DND-41 (cell line): ENCODE results near the gene ERC2.

Source experiments
- ATAC-seq: fragments of 200-7000 bp; cut with Tn5 transposase; 3 replicates; pipeline ENCODE4 v1.9.1; 2021; ENCODE audit warnings: low read depth; ENCODE audit not compliant: insufficient read depth
- DNase-seq: peaks from one replicate; pipeline ENCODE4 v3.0.0-alpha.2; 2020
- H2AFZ ChIP-seq: 2 replicates; pipeline ENCODE4 v1.6.0; 2012; ENCODE audit warnings: low read depth, low read length
- H3K27ac ChIP-seq: 2 replicates; pipeline ENCODE4 v1.5.1; 2012; ENCODE audit warnings: low read length, inconsistent platforms
- H3K27me3 ChIP-seq: fragments of 200-600 bp; sonication (generic); 2 replicates; pipeline ENCODE4 v1.6.0; 2012; ENCODE audit warnings: low read length, mild to moderate bottlenecking, inconsistent platforms; ENCODE audit not compliant: insufficient read depth, poor library complexity
- H3K36me3 ChIP-seq: 2 replicates; pipeline ENCODE4 v1.5.1; 2012; ENCODE audit warnings: low read length, inconsistent platforms; ENCODE audit not compliant: insufficient read depth
- H3K4me1 ChIP-seq: 2 replicates; pipeline ENCODE4 v1.5.1; 2012; ENCODE audit warnings: mild to moderate bottlenecking, low read length; ENCODE audit not compliant: insufficient read depth
- H3K4me2 ChIP-seq: 2 replicates; pipeline ENCODE4 v1.6.0; 2012; ENCODE audit warnings: mild to moderate bottlenecking, moderate library complexity, low read length, inconsistent platforms; ENCODE audit not compliant: insufficient read depth
- H3K4me3 ChIP-seq, 2 experiments: fragments of 200-600 bp in 1 of 2; shearing (Covaris generic) in 1 of 2; 2 replicates each; pipeline ENCODE4 v1.5.1; 2012 to 2016; ENCODE audit warnings: inconsistent platforms in 2 of 2, low read length in 2 of 2, mild to moderate bottlenecking in 2 of 2, low read depth in 1 of 2, moderate library complexity in 1 of 2
- H3K79me2 ChIP-seq: 2 replicates; pipeline ENCODE4 v1.6.0; 2012; ENCODE audit warnings: low read length, inconsistent platforms; ENCODE audit not compliant: insufficient read depth
- H3K9ac ChIP-seq: 2 replicates; pipeline ENCODE4 v1.6.0; 2012; ENCODE audit warnings: low read depth, mild to moderate bottlenecking, inconsistent platforms, low read length, moderate library complexity
- H3K9me3 ChIP-seq: 2 replicates; pipeline ENCODE4 v1.5.1; 2012; ENCODE audit warnings: low read length, moderate library complexity, mild to moderate bottlenecking, inconsistent platforms; ENCODE audit not compliant: insufficient read depth, severe bottlenecking
- H4K20me1 ChIP-seq: 2 replicates; pipeline ENCODE4 v1.6.0; 2012; ENCODE audit warnings: low read length; ENCODE audit not compliant: insufficient read depth
- EZH2 ChIP-seq: IDR thresholded peaks from 3 replicates; pipeline ENCODE4 v1.6.1; 2012; ENCODE audit warnings: borderline replicate concordance, low read depth, mild to moderate bottlenecking, moderate library complexity, low read length, inconsistent platforms; ENCODE audit not compliant: severe bottlenecking
- TF ChIP-seq, protein P1 (sequence below): IDR thresholded peaks from 2 replicates; pipeline ENCODE4 v1.5.1; 2012; ENCODE audit warnings: borderline replicate concordance, low read length, moderate library complexity, mild to moderate bottlenecking; ENCODE audit not compliant: poor library complexity, severe bottlenecking; ENCODE audit errors: extremely low read depth

The ERC2 gene

DNA sequence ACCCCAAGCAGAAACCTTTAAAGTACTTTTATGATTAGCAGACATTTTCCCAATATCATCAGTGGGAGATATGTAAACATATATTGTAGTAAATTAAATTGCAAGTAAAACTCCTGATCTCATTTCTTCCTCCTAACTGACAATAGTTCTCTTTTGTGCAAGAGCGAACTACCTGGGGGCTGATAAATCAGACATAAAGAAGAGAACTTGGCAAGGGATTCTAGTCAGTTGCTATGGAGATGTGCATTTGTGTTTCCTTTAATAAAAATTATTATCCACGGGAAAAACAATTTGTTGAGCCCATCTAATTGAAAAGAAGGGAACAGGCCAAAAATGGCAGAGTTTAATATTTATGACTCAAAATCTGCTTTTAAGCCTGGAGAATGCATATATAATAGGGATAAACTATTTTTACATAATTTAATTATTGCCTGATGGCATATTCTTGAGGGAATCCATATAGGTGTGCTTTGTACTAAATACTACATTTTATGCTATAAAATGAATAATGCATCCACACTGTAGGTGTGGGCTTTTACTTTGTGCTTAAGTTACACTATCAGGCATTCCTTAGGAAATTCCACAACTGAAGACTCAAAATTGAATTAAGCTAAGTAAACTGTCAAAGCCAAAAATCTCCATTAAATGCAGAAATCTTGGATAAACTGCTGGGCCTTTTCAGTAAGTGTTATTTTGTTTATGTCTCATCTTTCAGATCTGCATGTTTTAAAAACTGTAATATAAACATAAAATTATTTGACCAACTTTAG lies 258.1 kb downstream of the ERC2 start:
- Histone ChIP-seq H3K4me1 (no peaks in the 10 kb centered on the region), H3K9ac (no peak overlapping the region), H3K9me3 (no peaks in the 10 kb centered on the region), H3K4me3 (no peak overlapping the region), H3K4me2 (no peak overlapping the region), H3K79me2 (no peaks in the 10 kb centered on the region), H3K27ac (no peak overlapping the region), H4K20me1 (no peaks in the 10 kb centered on the region), H3K27me3 (peaks cover 7% of the 10 kb centered on the region), H3K36me3 (no peaks in the 10 kb centered on the region), H2AFZ (no peak overlapping the region)
- DNase-seq (no peak), ATAC-seq (no peak)
- TF ChIP-seq EZH2, result no peak
- TF ChIP-seq, protein P1, sequence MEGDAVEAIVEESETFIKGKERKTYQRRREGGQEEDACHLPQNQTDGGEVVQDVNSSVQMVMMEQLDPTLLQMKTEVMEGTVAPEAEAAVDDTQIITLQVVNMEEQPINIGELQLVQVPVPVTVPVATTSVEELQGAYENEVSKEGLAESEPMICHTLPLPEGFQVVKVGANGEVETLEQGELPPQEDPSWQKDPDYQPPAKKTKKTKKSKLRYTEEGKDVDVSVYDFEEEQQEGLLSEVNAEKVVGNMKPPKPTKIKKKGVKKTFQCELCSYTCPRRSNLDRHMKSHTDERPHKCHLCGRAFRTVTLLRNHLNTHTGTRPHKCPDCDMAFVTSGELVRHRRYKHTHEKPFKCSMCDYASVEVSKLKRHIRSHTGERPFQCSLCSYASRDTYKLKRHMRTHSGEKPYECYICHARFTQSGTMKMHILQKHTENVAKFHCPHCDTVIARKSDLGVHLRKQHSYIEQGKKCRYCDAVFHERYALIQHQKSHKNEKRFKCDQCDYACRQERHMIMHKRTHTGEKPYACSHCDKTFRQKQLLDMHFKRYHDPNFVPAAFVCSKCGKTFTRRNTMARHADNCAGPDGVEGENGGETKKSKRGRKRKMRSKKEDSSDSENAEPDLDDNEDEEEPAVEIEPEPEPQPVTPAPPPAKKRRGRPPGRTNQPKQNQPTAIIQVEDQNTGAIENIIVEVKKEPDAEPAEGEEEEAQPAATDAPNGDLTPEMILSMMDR, result no peak

DNA sequence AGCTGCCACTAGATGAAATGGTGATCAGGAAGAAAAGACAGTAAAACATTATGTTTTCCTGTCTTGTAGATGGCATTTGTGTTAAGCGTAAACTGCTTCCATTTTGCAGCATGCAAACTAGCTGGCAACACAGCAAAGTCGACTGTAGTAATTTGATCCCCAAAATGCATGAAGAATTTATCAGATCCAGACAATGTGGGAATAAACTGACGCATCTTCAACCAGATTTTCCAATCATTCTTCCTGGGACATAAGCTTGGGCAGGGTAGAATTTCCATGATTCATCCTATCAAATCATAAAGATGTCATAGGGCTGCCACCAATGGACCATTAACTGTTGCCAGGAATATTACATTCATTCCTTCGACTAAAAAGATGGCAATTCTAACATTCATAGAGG lies 260.3 kb downstream of the ERC2 start:
- no peaks in the 10 kb centered on the region for H3K36me3 ChIP-seq
- H3K27me3 ChIP-seq, result peaks cover 7% of the 10 kb centered on the region
- no peak for ATAC-seq
- H2AFZ ChIP-seq, result no peak overlapping the region
- H3K9me3 ChIP-seq, result no peaks in the 10 kb centered on the region
- TF ChIP-seq, protein P1, result no peak
- TF ChIP-seq EZH2, result no peak
- no peak overlapping the region for H3K27ac ChIP-seq
- H4K20me1 ChIP-seq, result no peaks in the 10 kb centered on the region
- no peak overlapping the region for H3K9ac ChIP-seq
- H3K4me2 ChIP-seq, result no peak overlapping the region
- DNase-seq, result no peak
- H3K4me1 ChIP-seq, result no peaks in the 10 kb centered on the region
- no peaks in the 10 kb centered on the region for H3K79me2 ChIP-seq
- no peak overlapping the region for H3K4me3 ChIP-seq

- Histone ChIP-seq H3K27me3 (peaks cover 7% of the 10 kb centered on the region), H2AFZ (no peak overlapping the region), H3K9me3 (no peaks in the 10 kb centered on the region), H3K36me3 (no peaks in the 10 kb centered on the region), H3K4me1 (no peaks in the 10 kb centered on the region), H3K4me2 (no peak overlapping the region), H3K79me2 (no peaks in the 10 kb centered on the region), H3K27ac (no peak overlapping the region), H3K4me3 (no peak overlapping the region), H3K9ac (no peak overlapping the region), H4K20me1 (no peaks in the 10 kb centered on the region)
- no peak for DNase-seq
- ATAC-seq, result no peak
- TF ChIP-seq, protein P1, result no peak
- no peak for TF ChIP-seq EZH2
These were observed 262.9 kb downstream of the ERC2 start for GRCh38 chr3:56205406-56205805.

DNA sequence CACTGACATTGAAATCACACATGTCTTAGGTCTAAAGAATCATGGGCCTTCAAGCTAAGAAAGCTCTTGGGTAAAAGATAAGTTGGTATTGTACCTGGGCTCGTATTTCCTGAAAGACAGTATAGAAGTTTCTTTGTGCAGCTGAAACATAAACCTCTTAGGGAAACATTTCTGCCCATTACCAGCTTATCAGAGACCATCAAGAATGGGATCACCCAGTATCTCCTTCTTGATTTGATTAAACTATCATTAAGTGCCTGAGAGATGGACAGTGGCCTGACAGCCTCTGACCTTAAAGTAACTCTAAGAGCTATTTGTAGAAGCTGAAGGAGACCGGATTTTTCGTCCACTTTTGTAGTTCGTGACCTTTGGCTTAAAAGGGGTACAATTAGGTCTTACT lies 265.3 kb downstream of the ERC2 start:
- no peak overlapping the region for H2AFZ ChIP-seq
- H3K27me3 ChIP-seq, result peaks cover 4% of the 10 kb centered on the region
- H3K9me3 ChIP-seq, result no peaks in the 10 kb centered on the region
- H3K4me1 ChIP-seq, result no peaks in the 10 kb centered on the region
- no peak overlapping the region for H3K4me3 ChIP-seq
- no peaks in the 10 kb centered on the region for H3K79me2 ChIP-seq
- TF ChIP-seq, protein P1, result no peak
- TF ChIP-seq EZH2, result no peak
- H3K4me2 ChIP-seq, result no peak overlapping the region
- ATAC-seq (no peak), DNase-seq (no peak)
- H3K27ac ChIP-seq, result no peak overlapping the region
- no peaks in the 10 kb centered on the region for H3K36me3 ChIP-seq
- H4K20me1 ChIP-seq, result no peaks in the 10 kb centered on the region
- no peak overlapping the region for H3K9ac ChIP-seq
